Cardiac fibroblast (primary cell): ENCODE data around the gene VSIG4.

Experiments
- DNase-seq, 2 donors: peaks; one replicate each; pipeline versions ENCODE4 v3.0.0 to v3.0.0-alpha.2; 2010; ENCODE audit warnings: low read depth in 2 of 2
- H3K4me3 ChIP-seq, 2 donors: replicated peaks in 1 of 2; 1 replicate in 1 of 2; 2 replicates in 1 of 2; pipeline ENCODE4 v1.5.1; 2011; ENCODE audit warnings: low read depth in 2 of 2, low read length in 2 of 2, mild to moderate bottlenecking in 2 of 2, moderate library complexity in 1 of 2
- TF ChIP-seq, protein P1 (sequence below): IDR thresholded peaks from one replicate; pipeline ENCODE4 v1.5.1; 2011; ENCODE audit warnings: low read depth, mild to moderate bottlenecking, low read length, inconsistent platforms

The VSIG4 gene

DNA sequence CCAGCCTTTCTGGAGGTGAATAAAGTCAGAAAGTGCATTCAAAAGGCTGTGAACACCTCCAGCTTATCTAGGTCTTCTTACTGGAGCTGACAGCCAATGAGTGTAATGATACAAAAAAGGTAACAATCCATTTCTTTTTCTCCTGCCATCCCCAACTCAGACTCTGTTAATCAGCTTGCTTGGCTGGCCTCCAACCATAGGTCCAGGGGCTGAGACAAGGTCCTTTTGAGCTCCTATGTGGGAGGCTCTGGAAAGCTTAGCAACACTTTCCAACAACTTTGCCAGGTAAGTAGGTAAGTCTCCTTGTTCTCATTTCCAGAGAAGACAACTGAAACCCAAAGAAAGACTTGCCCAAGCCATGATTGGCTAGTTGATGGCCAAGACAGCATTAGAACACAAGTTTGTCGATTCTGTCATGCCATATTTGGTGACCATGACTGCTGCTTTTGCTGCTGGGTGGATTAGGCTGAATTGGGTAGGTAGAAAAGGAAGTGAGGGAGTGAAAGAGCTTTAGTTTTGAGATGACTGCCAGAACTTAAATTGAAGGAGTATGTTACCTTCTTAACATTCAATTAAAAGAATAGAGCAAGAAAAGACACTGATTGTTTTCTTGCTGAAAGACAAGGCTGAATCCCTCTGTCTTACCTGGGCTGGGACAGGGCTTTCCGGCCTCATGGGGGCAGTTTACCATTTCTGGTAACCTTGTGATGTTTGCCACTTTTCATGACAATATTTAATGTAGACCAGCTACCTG is 22.8 kb downstream of the VSIG4 start:
- TF ChIP-seq, protein P1, sequence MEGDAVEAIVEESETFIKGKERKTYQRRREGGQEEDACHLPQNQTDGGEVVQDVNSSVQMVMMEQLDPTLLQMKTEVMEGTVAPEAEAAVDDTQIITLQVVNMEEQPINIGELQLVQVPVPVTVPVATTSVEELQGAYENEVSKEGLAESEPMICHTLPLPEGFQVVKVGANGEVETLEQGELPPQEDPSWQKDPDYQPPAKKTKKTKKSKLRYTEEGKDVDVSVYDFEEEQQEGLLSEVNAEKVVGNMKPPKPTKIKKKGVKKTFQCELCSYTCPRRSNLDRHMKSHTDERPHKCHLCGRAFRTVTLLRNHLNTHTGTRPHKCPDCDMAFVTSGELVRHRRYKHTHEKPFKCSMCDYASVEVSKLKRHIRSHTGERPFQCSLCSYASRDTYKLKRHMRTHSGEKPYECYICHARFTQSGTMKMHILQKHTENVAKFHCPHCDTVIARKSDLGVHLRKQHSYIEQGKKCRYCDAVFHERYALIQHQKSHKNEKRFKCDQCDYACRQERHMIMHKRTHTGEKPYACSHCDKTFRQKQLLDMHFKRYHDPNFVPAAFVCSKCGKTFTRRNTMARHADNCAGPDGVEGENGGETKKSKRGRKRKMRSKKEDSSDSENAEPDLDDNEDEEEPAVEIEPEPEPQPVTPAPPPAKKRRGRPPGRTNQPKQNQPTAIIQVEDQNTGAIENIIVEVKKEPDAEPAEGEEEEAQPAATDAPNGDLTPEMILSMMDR, result no peak
- no peak overlapping the region for H3K4me3 ChIP-seq
- DNase-seq, result no peak

DNA sequence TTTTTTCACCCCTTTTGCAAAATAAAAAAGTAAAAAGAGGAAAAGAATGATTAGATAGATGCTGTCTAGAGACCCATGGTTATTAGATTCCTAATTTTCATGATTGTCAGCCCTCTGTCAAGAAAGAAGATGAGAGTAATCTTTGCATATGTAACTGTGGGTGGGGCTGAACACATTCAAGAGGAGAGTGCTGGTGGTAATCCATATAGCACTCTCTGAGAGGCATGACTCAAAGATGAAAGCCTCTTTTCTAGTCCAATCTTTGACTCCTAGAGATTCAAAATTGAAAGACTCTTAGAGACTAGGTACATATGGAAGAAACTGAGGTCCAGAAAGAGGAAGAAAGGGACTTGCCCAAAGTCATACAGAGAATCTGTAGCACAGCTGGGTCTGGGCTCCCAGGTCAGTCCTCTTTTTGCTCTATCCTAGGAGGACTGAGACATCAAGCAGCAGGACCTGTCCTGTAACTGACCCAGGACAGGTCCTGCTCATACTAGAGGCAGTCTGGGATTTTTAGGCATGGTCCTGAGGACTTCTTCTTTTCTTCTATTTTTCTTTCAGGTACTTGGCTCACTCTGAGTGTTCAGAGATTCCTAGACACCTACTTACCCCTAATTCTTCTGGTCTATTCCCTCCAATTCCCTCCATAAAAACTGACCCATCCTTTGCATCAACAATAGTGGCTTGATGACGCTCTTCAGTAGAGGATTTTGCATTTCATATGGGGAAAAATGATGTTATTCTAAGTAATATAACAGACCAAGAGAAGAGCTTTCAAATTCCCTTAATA is 23.8 kb downstream of the VSIG4 start:
- H3K4me3 ChIP-seq, result no peak overlapping the region
- TF ChIP-seq, protein P1, result no peak
- DNase-seq, result no peak

DNA sequence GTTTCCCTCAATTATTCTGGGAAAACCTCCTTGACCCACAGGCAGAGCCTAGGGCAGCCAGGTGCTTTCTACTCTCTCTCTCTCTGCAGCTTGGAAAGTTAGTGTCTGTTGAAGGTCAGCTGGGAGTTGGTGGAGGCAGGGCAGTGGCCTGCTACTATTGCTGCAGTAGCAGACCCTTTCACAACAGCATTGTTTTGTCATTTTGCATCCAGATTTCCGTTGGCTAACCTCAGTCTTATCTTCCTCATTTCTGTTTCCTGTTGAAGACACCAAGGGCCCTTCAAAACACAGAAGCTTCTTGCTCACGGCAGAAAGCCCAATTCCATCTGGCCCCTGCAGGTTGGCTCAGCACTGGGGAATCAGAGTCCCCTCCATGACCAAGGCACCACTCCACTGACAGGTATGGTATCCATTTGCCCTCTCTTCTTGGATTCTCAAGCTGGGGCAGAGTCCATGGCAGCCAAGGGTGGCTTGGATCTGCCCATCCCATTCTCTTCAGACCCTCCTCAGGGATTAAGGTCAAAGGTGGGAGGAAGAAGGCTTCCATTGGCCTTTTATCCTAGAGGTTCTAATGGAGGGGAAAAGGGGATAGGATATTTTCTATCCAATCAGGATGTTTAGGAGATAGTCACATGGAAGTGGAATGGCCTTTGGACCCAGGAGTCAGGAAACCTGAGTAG is 24.6 kb downstream of the VSIG4 start:
- DNase-seq, result peak in 1 of 2 donors; percentile 2
- H3K4me3 ChIP-seq, result no peak overlapping the region
- TF ChIP-seq, protein P1, result no peak

DNA sequence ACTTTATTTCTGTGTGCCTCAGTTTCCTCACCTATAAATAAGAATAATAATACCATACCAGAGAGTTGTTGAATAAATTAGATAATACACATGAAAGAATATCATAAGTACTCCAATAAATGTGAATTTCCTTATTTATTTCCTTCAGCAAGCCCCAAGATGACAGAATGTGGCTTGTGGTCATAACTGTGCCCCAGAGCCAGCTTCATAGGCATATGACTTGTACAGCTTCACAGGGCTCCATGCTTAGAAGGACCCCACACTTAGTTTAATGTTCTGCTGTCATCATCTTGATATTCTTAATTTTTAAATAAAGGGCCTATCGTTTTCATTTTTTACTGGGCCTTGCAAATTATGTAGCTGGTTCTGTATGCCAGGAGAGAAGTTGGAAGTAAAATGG is 25.3 kb downstream of the VSIG4 start:
- TF ChIP-seq, protein P1, result no peak
- DNase-seq, result no peak
- no peak overlapping the region for H3K4me3 ChIP-seq

DNA sequence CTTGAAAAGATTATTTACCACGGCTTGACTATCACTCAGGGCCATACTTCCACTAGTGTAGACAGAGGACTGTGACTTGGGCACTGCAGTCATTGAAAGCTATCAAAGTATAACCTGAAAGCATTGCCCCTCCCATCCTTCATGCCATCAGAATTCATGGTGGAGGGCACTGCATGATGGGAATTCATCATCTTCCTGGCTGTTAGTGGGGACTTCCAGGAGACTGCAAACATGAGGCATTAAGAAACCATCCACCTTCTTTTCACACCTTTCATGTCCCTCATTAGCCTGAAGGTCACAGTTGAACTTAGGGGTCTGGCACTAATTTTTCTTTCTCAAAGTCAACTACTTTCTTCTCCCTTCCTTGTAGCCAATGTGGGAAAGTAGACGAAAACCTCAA is 25.8 kb downstream of the VSIG4 start:
- no peak overlapping the region for H3K4me3 ChIP-seq
- DNase-seq, result no peak
- TF ChIP-seq, protein P1, result no peak

DNA sequence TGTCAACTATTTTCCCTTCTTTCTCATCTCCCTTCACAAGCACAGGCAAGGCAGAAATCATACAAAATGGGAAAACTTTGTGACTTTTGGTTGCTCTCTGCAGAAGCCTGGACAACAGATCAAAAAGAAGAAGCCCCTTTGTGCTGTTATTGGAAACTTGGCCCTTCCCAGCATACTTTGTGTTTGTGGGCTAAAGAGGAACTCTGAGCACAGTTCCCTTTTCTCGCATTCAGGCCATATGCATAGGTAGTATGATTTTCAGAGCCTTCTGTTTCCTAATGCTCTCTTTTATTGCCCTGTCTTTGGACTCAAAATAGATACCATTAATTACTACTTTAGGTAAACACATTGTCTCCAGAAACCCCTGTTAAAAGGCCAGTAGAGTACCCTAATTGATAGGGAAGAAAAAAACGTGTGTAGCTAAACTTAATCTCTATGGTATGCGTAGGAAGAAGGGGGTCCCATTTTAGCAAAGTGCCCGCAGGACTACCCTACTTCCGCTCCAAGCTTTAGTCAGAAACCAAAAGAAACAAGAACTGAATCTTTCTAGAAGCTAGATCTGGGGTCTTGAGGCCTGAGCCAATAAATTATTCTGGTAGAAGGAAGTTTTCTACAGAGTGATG is 26.6 kb downstream of the VSIG4 start:
- TF ChIP-seq, protein P1, result no peak
- no peak overlapping the region for H3K4me3 ChIP-seq
- no peak for DNase-seq
